DMS53 (cell line): ENCODE measurements around the gene KLHL2.
"Not testable (repeated sequence)": the region's sequence is repeated elsewhere in the genome, so short reads cannot be mapped to it uniquely, and the experiment has no call there.

Source experiments
- DNase-seq: peaks from one replicate; lab custom pipeline; 2025; lab: John Stamatoyannopoulos, UW

KLHL2 gene

GRCh38 chr4:165328708-165329107, 121.3 kb downstream of the KLHL2 start:
- peak; percentile 16 for DNase-seq

GRCh38 chr4:165330071-165330470, 122.7 kb downstream of the KLHL2 start:
- no peak for DNase-seq

GRCh38 chr4:165330666-165331065, 123.3 kb downstream of the KLHL2 start:
- DNase-seq = no peak

GRCh38 chr4:165331359-165331758, 124.0 kb downstream of the KLHL2 start:
- peak; percentile 30 for DNase-seq

- DNase-seq = no peak
Measured at GRCh38 chr4:165331823-165332222, 124.5 kb downstream of the KLHL2 start.

- DNase-seq = no peak
Measured at GRCh38 chr4:165332502-165332901, 125.1 kb downstream of the KLHL2 start.

- DNase-seq = no peak
Measured at GRCh38 chr4:165335163-165335703, 127.9 kb downstream of the KLHL2 start.

GRCh38 chr4:165336743-165337142, 129.4 kb downstream of the KLHL2 start:
- no peak for DNase-seq

GRCh38 chr4:165342340-165342739, 135.0 kb downstream of the KLHL2 start:
- DNase-seq = not testable (repeated sequence)

- DNase-seq = peak; percentile 28
Measured at GRCh38 chr4:165343353-165344191, 136.2 kb downstream of the KLHL2 start.

- peak; percentile 7 for DNase-seq
Measured at GRCh38 chr4:165345666-165346417, 138.5 kb downstream of the KLHL2 start.

GRCh38 chr4:165347647-165348569, 140.5 kb downstream of the KLHL2 start:
- no peak for DNase-seq

- peak; percentile 27 for DNase-seq
Measured at GRCh38 chr4:165351359-165352130, 144.2 kb downstream of the KLHL2 start.

- DNase-seq = peak; percentile 69
Measured at GRCh38 chr4:165355900-165356300, 148.5 kb downstream of the KLHL2 start.

- DNase-seq = no peak
Measured at GRCh38 chr4:165359506-165359905, 152.1 kb downstream of the KLHL2 start.

- DNase-seq = no peak
Measured at GRCh38 chr4:165360041-165360695, 152.8 kb downstream of the KLHL2 start.

- no peak for DNase-seq
Measured at GRCh38 chr4:165360985-165361670, 153.8 kb downstream of the KLHL2 start.

- DNase-seq = no peak
Measured at GRCh38 chr4:165361810-165362209, 154.4 kb downstream of the KLHL2 start.

- DNase-seq = peak; percentile 45
Measured at GRCh38 chr4:165364452-165365080, 157.2 kb downstream of the KLHL2 start.
